Sigmoid colon (tissue), 7 donors: ENCODE data around the gene PCDHGA1. TPM values are rescaled to one million over a fixed set of nuclear protein-coding genes. Genes with fewer than 3 reads are reported as not detected.
A peak's percentile ranks its signal among the peaks of the same experiment; 100 is the strongest.

Source experiments
- DNase-seq: peaks from one replicate; pipeline ENCODE4 v3.0.0-alpha.2; 2019
- H3K27ac ChIP-seq, 4 donors: fragments of 200-600 bp; sonication (generic); one replicate each; pipeline ENCODE4 v1.5.1; 2016 to 2019; ENCODE audit warnings: mild to moderate bottlenecking in 1 of 4
- H3K27me3 ChIP-seq, 3 donors: fragments of 200-600 bp; sonication (generic); one replicate each; pipeline ENCODE4 v1.5.1; 2019; ENCODE audit warnings: mild to moderate bottlenecking in 1 of 3
- H3K36me3 ChIP-seq, 4 donors: fragments of 200-600 bp; sonication (generic); one replicate each; pipeline ENCODE4 v1.5.1; 2016 to 2019
- H3K4me1 ChIP-seq, 4 donors: fragments of 200-600 bp; sonication (generic); one replicate each; pipeline ENCODE4 v1.5.1; 2017 to 2019
- H3K4me3 ChIP-seq, 4 donors: fragments of 200-600 bp; sonication (generic); one replicate each; pipeline ENCODE4 v1.5.1; 2017 to 2019; ENCODE audit warnings: mild to moderate bottlenecking in 2 of 4, moderate library complexity in 1 of 4
- H3K9me3 ChIP-seq, 4 donors: fragments of 200-600 bp in 3 of 4; sonication (generic) in 3 of 4; one replicate each; pipeline versions ENCODE4 v1.5.1 to v1.6.1; 2013 to 2019
- CTCF ChIP-seq, 4 experiments: fragments of 450-650 bp in 3 of 4; fragments of 200-600 bp in 1 of 4; IDR thresholded peaks; one replicate each; pipeline ENCODE4 v1.5.1; 2016 to 2019; ENCODE audit warnings: antibody characterized with exemption in 4 of 4, mild to moderate bottlenecking in 3 of 4, moderate library complexity in 2 of 4
- EP300 ChIP-seq, 4 donors: sonication (generic); formaldehyde crosslinking; IDR thresholded peaks; one replicate each; pipeline ENCODE4 v1.6.1; 2017; ENCODE audit warnings: antibody characterized with exemption in 4 of 4
- POLR2A ChIP-seq, 2 donors: fragments of 450-650 bp; IDR thresholded peaks; one replicate each; pipeline ENCODE4 v1.6.1; 2016; ENCODE audit warnings: antibody characterized with exemption in 2 of 2, mild to moderate bottlenecking in 2 of 2, moderate library complexity in 2 of 2
- POLR2AphosphoS5 ChIP-seq, 4 donors: sonication (generic); formaldehyde crosslinking; IDR thresholded peaks; one replicate each; pipeline ENCODE4 v1.6.1; 2017; ENCODE audit warnings: antibody characterized with exemption in 4 of 4
- WGBS, 2 donors: extraction: QIAGEN DNeasy Blood & Tissue Kit; methylation state at CpG; one replicate each; pipeline ENCODE4 v1.1.7; 2013; 5-methylcytosine and 5-hydroxymethylcytosine counted together
- intact Hi-C: fragments of 100-400 bp; cut with DNase I; formaldehyde crosslinking; loops from one replicate; pipeline ENCODE4 v1.15.1; 2023
- polyA plus RNA-seq, 3 donors: library from polyadenylated mRNA; stranded (reverse); fragments of 200-250 nt; gene quantifications; one replicate each; pipeline ENCODE4 v1.2.3, GENCODE V29; 2013
- total RNA-seq, 4 donors: library from RNA; depleted of rRNA; stranded (reverse); fragments of >200 nt; gene quantifications; one replicate each; pipeline ENCODE4 v1.1.0, GENCODE V29; 2016
- donor health status: healthy with polysubstance abuse.
- donor health status: Bipolar disorder and iron deficiency.
- donor health status: healthy.

Gene PCDHGA1
- total and polyA plus RNA-seq, 7 donors: 0.26 to 1.4 (median 1.1) TPM; not detected in 2

- intact Hi-C loops: no loop called here
- Histone ChIP-seq H3K9me3 (no peaks in the 10 kb centered on the region), H3K27ac (peak overlapping the region; percentile 89 to 97 (median 92)), H3K36me3 (peaks cover 0 to 13% (median 6%) of the 10 kb centered on the region in 4 donors), H3K4me3 (peak overlapping the region; percentile 50 to 72 (median 60)), H3K27me3 (no peaks in the 10 kb centered on the region), H3K4me1 (peaks cover 0 to 51% (median 43%) of the 10 kb centered on the region in 4 donors)
- peak; percentile 94 for DNase-seq
- TF ChIP-seq EP300 (IDR thresholded peaks at IDR 0.05): peak in 2 of 4 donors; percentile 44 to 46
- peak in 1 of 4 experiments; percentile 3 for TF ChIP-seq CTCF (IDR thresholded peaks at IDR 0.05)
- TF ChIP-seq POLR2A (IDR thresholded peaks at IDR 0.05): peak in 1 of 2 donors; percentile 35
- TF ChIP-seq POLR2AphosphoS5 (IDR thresholded peaks at IDR 0.05): peak; percentile 59 to 79 (median 66)
- WGBS, 2 donors: 17 to 52% methylated on average over 29 of the region's 29 CpGs
These were observed 183.5 kb downstream of the PCDHGA1 start for GRCh38 chr5:141513627-141514329.

- H3K36me3 ChIP-seq: peaks cover 0 to 13% (median 6%) of the 10 kb centered on the region in 4 donors
- TF ChIP-seq POLR2AphosphoS5 (IDR thresholded peaks at IDR 0.05) (no peak), EP300 (IDR thresholded peaks at IDR 0.05) (no peak), CTCF (IDR thresholded peaks at IDR 0.05) (no peak), POLR2A (IDR thresholded peaks at IDR 0.05) (no peak)
- peak overlapping the region; percentile 50 to 72 (median 60) for H3K4me3 ChIP-seq
- H3K27me3 ChIP-seq: no peaks in the 10 kb centered on the region
- no peaks in the 10 kb centered on the region for H3K9me3 ChIP-seq
- no peak for DNase-seq
- H3K27ac ChIP-seq: peak overlapping the region; percentile 89 to 97 (median 92)
- intact Hi-C loops: no loop called here
- WGBS, 2 donors: 76 to 79% methylated on average over 6 of the region's 6 CpGs
- H3K4me1 ChIP-seq: peaks cover 0 to 43% (median 35%) of the 10 kb centered on the region in 4 donors
These were observed 184.2 kb downstream of the PCDHGA1 start for GRCh38 chr5:141514330-141515133.

GRCh38 chr5:141515141-141515540 is 184.8 kb downstream of the PCDHGA1 start:
- H3K27ac ChIP-seq: peak overlapping the region; percentile 89 to 97 (median 92)
- DNase-seq: no peak
- no peaks in the 10 kb centered on the region for H3K27me3 ChIP-seq
- no peak overlapping the region for H3K4me3 ChIP-seq
- H3K9me3 ChIP-seq: no peaks in the 10 kb centered on the region
- no peak for TF ChIP-seq CTCF (IDR thresholded peaks at IDR 0.05)
- no peak for TF ChIP-seq EP300 (IDR thresholded peaks at IDR 0.05)
- no peak for TF ChIP-seq POLR2A (IDR thresholded peaks at IDR 0.05)
- no peak for TF ChIP-seq POLR2AphosphoS5 (IDR thresholded peaks at IDR 0.05)
- WGBS, 2 donors: 86 to 93% methylated on average over 3 of the region's 3 CpGs
- H3K36me3 ChIP-seq: peaks cover 0 to 13% (median 6%) of the 10 kb centered on the region in 4 donors
- intact Hi-C loops: no loop called here
- peaks cover 0 to 38% (median 31%) of the 10 kb centered on the region in 4 donors for H3K4me1 ChIP-seq

- Histone ChIP-seq H3K36me3 (peaks cover 0 to 8% (median 6%) of the 10 kb centered on the region in 4 donors), H3K4me3 (no peak overlapping the region), H3K27ac (peak overlapping the region; percentile 89 to 97 (median 92)), H3K4me1 (peaks cover 0 to 42% (median 33%) of the 10 kb centered on the region in 4 donors), H3K9me3 (no peaks in the 10 kb centered on the region), H3K27me3 (no peaks in the 10 kb centered on the region)
- no peak for DNase-seq
- intact Hi-C loops: no loop called here
- TF ChIP-seq CTCF (IDR thresholded peaks at IDR 0.05) (no peak), POLR2A (IDR thresholded peaks at IDR 0.05) (no peak), POLR2AphosphoS5 (IDR thresholded peaks at IDR 0.05) (no peak), EP300 (IDR thresholded peaks at IDR 0.05) (no peak)
- 88 to 96% methylated on average over 4 of the region's 4 CpGs for WGBS, 2 donors
These were observed 185.8 kb downstream of the PCDHGA1 start for GRCh38 chr5:141515946-141516671.
